ENCODE measurements around the gene NCF4.

DNA sequence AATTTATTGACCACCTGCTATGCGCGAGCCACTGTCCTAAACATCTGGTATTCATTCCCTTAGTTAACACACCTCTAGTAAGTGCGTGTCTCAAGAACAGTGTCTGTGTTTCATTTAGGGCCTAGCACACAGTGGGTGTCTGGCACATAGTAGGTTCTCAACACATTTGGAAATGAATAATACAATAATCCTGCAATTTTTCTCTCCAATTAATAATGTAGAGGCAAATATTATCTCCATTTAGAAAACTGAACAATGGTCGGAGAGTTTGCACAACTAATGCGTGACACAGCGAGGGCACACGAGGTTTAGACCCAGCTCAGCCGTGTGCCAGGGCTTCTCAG is 4.0 kb upstream of the NCF4 start:
- no peak for TF ChIP-seq ZBTB17 (CRISPR knock-in tag; IDR thresholded peaks at IDR 0.05)
- TF ChIP-seq POLR2A (conservative IDR thresholded peaks at IDR 0.05): no peak
- TF ChIP-seq, protein P1, sequence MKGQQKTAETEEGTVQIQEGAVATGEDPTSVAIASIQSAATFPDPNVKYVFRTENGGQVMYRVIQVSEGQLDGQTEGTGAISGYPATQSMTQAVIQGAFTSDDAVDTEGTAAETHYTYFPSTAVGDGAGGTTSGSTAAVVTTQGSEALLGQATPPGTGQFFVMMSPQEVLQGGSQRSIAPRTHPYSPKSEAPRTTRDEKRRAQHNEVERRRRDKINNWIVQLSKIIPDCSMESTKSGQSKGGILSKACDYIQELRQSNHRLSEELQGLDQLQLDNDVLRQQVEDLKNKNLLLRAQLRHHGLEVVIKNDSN (CRISPR knock-in tag; IDR thresholded peaks at IDR 0.05): no peak
- no peak for TF ChIP-seq ETV6 (IDR thresholded peaks at IDR 0.05; ENCODE audit: borderline replicate concordance in 1 of 2, low read depth in 2 of 2, low read length in 1 of 2)
- no peak for TF ChIP-seq ETV6 (CRISPR knock-in tag; IDR thresholded peaks at IDR 0.05; ENCODE audit: borderline replicate concordance)

All from K562 (cell line).